ENCODE measurements around the gene GPC6.

GPC6 gene

DNA sequence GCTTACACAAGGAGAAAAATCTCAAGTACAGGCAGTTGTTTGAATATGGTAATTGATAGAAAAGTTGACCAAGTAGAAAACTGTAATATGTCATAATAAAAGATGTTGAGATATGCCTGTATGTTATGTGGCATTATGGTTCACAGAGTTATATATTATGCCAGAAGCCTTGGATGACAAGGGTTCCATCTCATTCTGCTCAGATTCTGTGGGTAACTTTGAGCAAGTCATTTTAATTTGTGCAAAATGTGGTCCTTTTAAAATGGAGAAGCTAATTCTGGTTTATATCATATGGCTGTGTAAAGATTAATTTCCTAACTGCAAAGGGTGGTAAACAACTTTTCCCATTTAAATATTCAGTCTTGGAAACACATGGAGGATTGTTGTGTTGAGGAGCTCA lies 180.9 kb downstream of the GPC6 start:
- Histone ChIP-seq H3K27me3 (replicated peaks; ENCODE audit: insufficient read depth, low read length) (no peaks in the 10 kb centered on the region), H2AFZ (ENCODE audit: low read length) (no peak overlapping the region), H3K9me3 (replicated peaks; ENCODE audit: insufficient read depth, low read length) (no peaks in the 10 kb centered on the region), H3K9me2 (replicated peaks; ENCODE audit: insufficient read depth, low read length) (no peaks in the 10 kb centered on the region), H3K27ac (ENCODE audit: low read length) (no peak overlapping the region), H3K4me2 (ENCODE audit: low read depth, low read length) (no peak overlapping the region), H4K20me1 (ENCODE audit: insufficient read depth, low read length) (no peaks in the 10 kb centered on the region), H3K36me3 (replicated peaks; ENCODE audit: insufficient read depth, low read length) (no peaks in the 10 kb centered on the region), H3K9ac (ENCODE audit: low read length) (no peak overlapping the region), H3F3A (ENCODE audit: insufficient read depth, low read length) (no peaks in the 10 kb centered on the region), H3K79me2 (ENCODE audit: low read length) (no peaks in the 10 kb centered on the region), H3K4me3 (ENCODE audit: low read length) (no peak overlapping the region), H3K4me1 (ENCODE audit: low read length) (no peaks in the 10 kb centered on the region)
- DNase-seq: no peak
- TF ChIP-seq EZH2phosphoT487 (IDR thresholded peaks at IDR 0.05; ENCODE audit: low read length): no peak
- TF ChIP-seq, protein P1, sequence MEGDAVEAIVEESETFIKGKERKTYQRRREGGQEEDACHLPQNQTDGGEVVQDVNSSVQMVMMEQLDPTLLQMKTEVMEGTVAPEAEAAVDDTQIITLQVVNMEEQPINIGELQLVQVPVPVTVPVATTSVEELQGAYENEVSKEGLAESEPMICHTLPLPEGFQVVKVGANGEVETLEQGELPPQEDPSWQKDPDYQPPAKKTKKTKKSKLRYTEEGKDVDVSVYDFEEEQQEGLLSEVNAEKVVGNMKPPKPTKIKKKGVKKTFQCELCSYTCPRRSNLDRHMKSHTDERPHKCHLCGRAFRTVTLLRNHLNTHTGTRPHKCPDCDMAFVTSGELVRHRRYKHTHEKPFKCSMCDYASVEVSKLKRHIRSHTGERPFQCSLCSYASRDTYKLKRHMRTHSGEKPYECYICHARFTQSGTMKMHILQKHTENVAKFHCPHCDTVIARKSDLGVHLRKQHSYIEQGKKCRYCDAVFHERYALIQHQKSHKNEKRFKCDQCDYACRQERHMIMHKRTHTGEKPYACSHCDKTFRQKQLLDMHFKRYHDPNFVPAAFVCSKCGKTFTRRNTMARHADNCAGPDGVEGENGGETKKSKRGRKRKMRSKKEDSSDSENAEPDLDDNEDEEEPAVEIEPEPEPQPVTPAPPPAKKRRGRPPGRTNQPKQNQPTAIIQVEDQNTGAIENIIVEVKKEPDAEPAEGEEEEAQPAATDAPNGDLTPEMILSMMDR (IDR thresholded peaks at IDR 0.05; ENCODE audit: low read length): no peak
- TF ChIP-seq EZH2 (optimal IDR thresholded peaks at IDR 0.05; ENCODE audit: low read depth, low read length): no peak

DNA sequence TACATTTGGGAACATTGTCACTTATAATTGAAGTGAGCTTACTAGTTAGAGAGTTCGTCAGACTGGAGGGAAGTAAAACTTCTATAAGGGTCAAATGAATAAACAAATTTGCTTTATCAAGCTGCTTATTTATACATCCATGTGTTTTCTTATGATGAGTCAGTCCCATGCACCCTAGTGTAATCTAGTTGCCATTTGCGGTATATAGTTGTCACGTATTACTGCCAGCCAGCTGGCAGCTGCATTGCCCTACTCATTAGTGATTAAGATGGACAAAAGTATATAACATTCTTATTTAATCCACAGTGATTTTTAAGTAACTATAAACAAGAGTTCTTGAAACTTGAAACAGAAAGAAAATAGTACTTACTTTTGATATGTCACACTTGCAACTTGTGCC lies 182.4 kb downstream of the GPC6 start:
- no peaks in the 10 kb centered on the region for H4K20me1 ChIP-seq (ENCODE audit: insufficient read depth, low read length)
- no peaks in the 10 kb centered on the region for H3K9me2 ChIP-seq (replicated peaks; ENCODE audit: insufficient read depth, low read length)
- no peak overlapping the region for H2AFZ ChIP-seq (ENCODE audit: low read length)
- no peaks in the 10 kb centered on the region for H3K36me3 ChIP-seq (replicated peaks; ENCODE audit: insufficient read depth, low read length)
- no peak overlapping the region for H3K9ac ChIP-seq (ENCODE audit: low read length)
- no peaks in the 10 kb centered on the region for H3K9me3 ChIP-seq (replicated peaks; ENCODE audit: insufficient read depth, low read length)
- no peaks in the 10 kb centered on the region for H3K4me1 ChIP-seq (ENCODE audit: low read length)
- no peak for TF ChIP-seq EZH2phosphoT487 (IDR thresholded peaks at IDR 0.05; ENCODE audit: low read length)
- TF ChIP-seq EZH2 (optimal IDR thresholded peaks at IDR 0.05; ENCODE audit: low read depth, low read length): no peak
- TF ChIP-seq, protein P1 (IDR thresholded peaks at IDR 0.05; ENCODE audit: low read length): no peak
- no peak overlapping the region for H3K4me3 ChIP-seq (ENCODE audit: low read length)
- H3F3A ChIP-seq (ENCODE audit: insufficient read depth, low read length): no peaks in the 10 kb centered on the region
- H3K79me2 ChIP-seq (ENCODE audit: low read length): no peaks in the 10 kb centered on the region
- DNase-seq: no peak
- no peak overlapping the region for H3K27ac ChIP-seq (ENCODE audit: low read length)
- no peaks in the 10 kb centered on the region for H3K27me3 ChIP-seq (replicated peaks; ENCODE audit: insufficient read depth, low read length)
- H3K4me2 ChIP-seq (ENCODE audit: low read depth, low read length): no peak overlapping the region

DNA sequence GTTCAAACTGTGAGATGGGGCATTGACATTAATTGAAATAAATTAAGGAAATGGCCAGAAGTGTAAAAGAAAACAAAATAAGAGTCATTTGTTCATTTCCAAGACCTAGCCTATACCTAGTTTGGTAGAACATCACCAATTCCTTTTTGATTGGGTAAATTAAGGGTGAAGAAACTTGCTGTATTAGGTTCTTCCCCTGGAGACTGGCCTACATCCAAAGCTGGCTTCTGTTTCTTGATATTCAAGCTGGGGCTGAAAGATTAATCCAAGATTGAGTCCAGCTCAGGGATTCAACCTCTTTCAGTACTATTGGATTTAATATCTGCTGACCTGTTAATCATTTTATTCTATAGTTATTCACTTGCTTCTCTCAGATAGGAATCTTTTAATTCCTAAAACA lies 183.2 kb downstream of the GPC6 start:
- no peak overlapping the region for H3K9ac ChIP-seq (ENCODE audit: low read length)
- H3F3A ChIP-seq (ENCODE audit: insufficient read depth, low read length): no peaks in the 10 kb centered on the region
- no peak overlapping the region for H3K4me3 ChIP-seq (ENCODE audit: low read length)
- H3K27me3 ChIP-seq (replicated peaks; ENCODE audit: insufficient read depth, low read length): no peaks in the 10 kb centered on the region
- no peaks in the 10 kb centered on the region for H3K4me1 ChIP-seq (ENCODE audit: low read length)
- DNase-seq: no peak
- H4K20me1 ChIP-seq (ENCODE audit: insufficient read depth, low read length): no peaks in the 10 kb centered on the region
- H3K4me2 ChIP-seq (ENCODE audit: low read depth, low read length): no peak overlapping the region
- H3K9me3 ChIP-seq (replicated peaks; ENCODE audit: insufficient read depth, low read length): no peaks in the 10 kb centered on the region
- no peaks in the 10 kb centered on the region for H3K9me2 ChIP-seq (replicated peaks; ENCODE audit: insufficient read depth, low read length)
- TF ChIP-seq EZH2 (optimal IDR thresholded peaks at IDR 0.05; ENCODE audit: low read depth, low read length) (no peak), EZH2phosphoT487 (IDR thresholded peaks at IDR 0.05; ENCODE audit: low read length) (no peak)
- TF ChIP-seq, protein P1 (IDR thresholded peaks at IDR 0.05; ENCODE audit: low read length): no peak
- no peaks in the 10 kb centered on the region for H3K79me2 ChIP-seq (ENCODE audit: low read length)
- H3K27ac ChIP-seq (ENCODE audit: low read length): no peak overlapping the region
- no peaks in the 10 kb centered on the region for H3K36me3 ChIP-seq (replicated peaks; ENCODE audit: insufficient read depth, low read length)
- H2AFZ ChIP-seq (ENCODE audit: low read length): no peak overlapping the region
